Femur (tissue), 1 donor: ENCODE measurements around the gene MALAT1.

ENCODE experiments used
- DNase-seq: peaks from one replicate; pipeline ENCODE4 v3.0.0-alpha.2; 2017

MALAT1 gene

GRCh38 chr11:65540290-65541092 is 41.6 kb downstream of the MALAT1 start:
- peak; percentile 94 for DNase-seq

DNA sequence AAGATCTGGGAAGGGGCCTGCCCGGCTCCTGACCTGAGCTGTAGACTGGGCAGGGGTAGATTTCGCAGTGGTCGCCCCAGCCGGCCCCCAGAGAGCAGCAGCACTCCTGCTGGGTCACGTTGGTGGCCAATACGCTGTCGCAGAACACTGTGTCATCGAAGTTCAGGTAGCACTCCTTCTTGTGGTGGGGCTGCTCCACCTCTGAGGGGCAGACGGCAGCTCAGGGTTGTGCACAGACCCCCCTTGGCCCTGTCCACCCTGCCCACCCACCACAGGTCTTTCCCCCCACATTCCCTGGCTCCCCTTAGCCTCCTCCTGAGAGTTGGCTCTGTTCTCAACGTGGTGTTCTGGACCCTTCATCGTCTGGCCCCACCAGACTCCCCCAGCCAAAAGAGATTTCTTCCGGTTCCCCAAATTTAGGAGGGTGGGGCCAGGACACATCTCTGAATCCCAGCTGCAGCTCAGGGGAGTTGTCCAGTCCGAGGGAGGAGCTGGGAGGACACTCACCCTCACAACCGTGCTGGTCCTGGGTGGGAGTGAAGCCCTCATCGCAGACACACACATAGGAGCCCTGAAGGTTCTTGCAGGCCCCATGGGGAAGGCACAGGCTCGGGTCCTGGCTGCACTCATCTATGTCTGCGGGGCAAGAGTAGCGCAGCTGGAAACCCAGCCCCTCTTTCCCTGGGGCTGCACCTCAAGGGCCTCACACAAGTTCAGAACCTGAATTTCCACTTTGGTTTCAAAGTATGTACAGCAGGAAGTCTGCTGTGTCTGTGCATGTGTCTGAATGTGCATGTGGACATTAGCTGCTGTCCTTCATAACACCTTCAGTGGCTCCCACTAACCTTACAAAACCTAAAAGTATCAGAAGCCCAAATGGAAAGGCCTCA is 42.5 kb downstream of the MALAT1 start:
- peak; percentile 30 for DNase-seq

DNA sequence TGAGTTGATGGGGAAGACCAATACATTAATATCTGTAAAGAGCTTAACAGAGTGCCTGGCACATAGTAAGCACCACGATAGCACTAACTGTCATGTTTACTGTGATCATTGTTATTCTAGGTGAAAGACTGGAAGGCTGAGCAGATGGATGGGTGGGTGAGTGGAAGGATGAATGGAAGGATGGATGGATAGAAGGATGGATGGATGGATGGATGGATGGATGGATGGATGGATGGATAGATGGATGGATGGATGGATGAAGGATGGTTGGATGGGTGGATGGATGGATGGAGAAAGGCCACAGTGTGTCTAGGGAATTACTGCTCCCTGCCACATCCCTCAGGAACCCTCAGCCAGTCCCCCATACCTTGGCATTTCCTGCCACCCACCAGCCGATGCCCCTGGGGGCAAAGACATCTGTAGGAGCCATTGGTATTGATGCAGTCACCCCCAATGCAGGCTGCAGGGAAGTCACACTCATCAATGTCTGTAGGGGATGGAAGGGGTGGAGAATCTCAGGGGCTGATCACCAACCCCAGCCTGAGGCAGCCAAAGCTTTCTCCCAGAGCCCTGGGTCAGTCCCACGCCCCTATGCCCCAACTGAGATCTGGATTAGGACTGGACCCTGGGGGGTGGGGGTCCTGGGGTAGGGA is 44.0 kb downstream of the MALAT1 start:
- DNase-seq = no peak

- no peak for DNase-seq
Observed at GRCh38 chr11:65545853-65546216, 47.0 kb downstream of the MALAT1 start.

GRCh38 chr11:65546217-65546958 is 47.5 kb downstream of the MALAT1 start:
- peak; percentile 84 for DNase-seq

DNA sequence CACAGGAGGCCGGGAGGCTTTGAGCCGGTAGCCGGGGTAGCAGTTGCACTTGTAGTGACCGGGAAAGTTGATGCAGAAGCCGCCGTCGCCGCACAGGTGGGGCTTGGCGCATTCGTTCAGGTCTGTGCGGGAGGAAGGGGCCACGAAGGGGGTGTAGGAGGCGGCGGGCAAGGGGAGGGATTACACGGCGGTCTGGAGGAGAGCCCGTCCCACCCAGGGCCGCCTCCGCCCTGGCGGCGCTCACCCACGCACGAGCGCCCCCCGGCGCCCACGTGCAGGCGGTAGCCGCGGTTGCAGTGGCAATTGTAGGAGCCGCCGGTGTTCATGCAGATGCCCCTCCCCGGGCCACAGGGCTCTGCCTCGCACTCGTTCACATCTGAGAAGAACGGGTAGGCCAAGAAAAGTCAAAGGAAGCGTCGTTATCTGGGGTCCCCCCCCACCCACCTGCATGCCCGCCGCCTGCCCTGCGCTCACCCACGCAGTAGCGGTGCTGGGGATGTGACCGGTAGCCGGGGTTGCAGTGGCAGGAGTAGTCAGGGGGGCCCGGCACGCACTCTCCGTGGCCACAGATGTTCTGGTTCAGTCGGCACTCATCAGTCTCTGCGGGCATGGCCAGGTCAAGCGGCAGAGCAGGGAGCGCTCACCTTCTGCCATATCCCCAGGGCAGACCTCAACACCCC is 48.7 kb downstream of the MALAT1 start:
- DNase-seq = no peak

DNA sequence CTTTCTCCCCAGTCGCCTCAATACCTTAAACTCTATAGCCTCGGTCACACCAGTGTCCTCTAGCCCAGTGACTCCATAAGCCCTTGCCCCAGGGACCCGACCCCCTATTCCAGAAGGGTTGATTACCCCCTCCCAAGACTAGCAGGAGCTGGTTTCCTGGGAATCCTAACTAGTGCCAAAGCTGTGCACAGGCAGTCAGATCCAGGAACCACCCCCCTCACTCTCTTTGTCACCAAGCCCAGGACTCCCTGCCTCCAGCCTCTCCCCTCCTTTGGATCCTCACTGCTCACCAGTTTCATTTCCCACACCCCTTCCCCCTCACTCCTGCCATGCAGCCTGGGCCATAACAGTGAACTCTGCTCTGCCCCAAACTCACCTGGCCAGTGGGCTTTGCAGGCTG is 49.5 kb downstream of the MALAT1 start:
- DNase-seq = no peak

GRCh38 chr11:65549096-65549495 is 50.3 kb downstream of the MALAT1 start:
- no peak for DNase-seq

DNA sequence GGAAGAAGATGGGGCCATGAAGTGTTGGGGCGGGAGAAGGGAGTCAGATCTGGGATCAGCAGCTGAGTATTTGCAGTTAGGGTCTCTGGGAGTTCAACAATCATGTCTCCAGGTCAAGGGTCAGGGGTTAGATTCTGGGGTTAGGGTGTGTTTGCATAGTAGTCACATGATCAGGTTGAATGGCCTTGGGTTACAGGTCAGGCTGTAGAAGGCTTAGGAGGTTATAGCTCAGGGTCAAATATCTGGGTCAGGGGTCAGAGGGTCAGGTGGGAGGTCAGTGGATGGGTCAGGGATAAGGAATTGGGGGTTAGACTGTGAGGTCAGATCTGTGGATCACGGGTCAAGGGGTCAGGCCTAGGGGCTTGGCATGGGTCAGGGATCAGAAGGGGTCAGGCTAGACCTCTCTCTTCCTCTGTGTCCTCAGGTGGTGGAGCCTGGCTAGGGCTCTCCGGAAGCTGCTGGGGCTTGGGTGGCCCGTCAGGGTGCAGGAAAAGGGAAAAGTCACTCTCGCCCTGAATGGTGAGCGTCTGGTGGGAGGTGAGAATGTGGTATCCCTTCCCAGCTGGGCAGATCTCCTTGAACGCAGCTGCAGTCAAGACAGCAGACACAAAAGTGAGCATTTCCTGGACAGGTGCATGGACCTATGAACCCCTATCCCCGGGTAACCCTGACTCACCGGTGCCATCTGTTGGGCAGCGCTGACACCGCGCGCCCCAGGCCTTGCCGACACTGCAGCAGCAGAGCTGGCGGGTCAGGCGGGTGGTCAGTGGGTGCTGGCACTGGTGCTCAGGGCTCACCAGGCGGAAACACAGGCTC is 52.9 kb downstream of the MALAT1 start:
- no peak for DNase-seq

DNA sequence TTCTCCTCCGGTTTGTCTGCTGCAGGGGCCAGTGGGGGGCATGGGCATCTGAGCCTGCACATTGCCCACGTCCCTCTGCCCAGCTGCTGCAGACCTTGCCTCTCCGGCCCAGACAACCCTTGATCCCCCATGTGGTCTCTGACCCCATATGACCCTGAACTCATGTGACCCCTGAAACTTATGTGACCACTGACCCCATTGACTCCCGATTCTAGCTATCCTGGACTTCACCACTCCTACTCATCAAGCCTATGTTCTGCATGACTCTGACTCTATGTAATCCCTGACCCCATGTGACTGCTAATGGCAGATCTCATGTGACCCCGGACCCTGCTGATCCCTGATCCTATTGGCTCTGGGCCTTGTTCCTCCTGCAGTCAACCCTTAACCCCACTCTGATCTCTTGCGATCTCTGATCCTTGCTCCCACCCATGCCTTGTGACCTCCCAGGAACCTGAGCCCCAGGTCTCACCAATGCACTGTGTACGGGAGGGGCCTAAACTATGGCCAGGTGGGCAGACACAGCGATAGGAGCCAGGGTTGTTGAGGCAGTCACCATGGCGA is 53.6 kb downstream of the MALAT1 start:
- no peak for DNase-seq

GRCh38 chr11:65553301-65554001 is 54.6 kb downstream of the MALAT1 start:
- no peak for DNase-seq

DNA sequence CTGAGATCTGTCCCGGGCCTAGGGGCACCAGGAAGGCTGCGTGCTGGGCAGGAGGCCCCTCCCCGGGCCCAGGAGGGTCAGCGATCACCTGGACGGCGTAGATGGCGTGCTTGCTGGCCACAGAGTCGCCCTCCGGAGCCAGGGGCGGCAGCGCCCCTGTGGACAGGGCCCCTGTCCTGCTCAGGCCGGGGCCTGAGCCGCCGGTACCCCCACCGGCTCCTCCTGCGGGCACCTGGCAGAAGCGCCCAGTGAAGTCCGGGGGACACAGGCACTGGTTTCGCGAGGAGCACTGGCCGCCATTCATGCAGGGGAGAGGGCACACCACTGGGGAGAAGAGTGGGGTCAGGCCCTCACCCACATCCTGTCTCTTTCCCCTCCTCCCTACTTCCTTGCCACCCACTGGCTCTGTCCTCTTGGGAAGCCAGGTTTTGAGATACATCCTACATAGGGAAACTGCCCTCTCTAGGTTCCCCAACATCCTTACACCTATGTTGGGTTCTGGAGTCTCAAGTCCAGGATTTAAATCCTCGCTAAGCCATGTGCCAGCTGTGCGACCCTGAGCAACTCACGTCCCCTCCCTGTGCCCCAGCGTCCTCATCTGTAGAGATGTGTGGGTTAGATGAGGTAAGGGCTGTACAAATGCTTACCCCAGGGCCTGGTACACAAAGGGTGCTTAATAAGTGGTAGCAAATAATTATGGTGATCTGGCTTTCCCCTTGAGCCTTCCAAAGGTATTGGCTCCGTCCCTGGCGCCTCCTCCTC is 55.4 kb downstream of the MALAT1 start:
- DNase-seq = no peak

DNA sequence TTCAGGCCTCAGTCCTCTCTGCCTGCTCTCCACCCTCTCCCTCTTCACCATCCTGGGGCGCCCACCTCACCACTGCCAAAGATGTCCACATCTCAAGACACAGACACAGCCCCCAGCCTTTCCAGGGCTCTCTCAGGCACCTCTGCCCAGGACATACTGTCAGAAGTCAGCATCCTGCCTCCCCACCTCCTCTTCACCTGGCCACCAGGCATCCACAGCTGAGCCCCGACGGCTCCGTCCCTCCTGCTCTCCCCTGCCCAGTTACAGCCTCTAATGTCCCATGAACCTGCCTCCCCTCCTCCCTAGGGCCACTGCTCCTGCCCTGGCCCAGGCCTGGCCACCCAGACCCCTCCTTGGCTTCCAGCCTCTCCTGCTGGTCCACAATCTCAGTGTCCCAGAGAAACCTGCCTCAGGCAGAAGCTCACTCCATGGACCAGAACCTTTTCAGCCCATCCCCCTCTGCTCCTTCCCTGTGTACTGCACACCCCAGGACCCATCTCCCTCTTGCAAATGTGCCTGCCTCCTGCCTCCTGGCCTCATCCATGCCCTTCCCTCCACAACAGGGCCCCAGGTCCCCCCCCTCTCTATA is 56.1 kb downstream of the MALAT1 start:
- no peak for DNase-seq

- peak; percentile 86 for DNase-seq
Observed at GRCh38 chr11:65555693-65556231, 56.9 kb downstream of the MALAT1 start.
